ENCODE data around the gene MCOLN3. TPM values are rescaled to one million over a fixed set of nuclear protein-coding genes. Genes with fewer than 3 reads are reported as not detected.

MCOLN3 gene
- not detected for polyA plus RNA-seq (ENCODE audit: low read depth in 6 of 6)

- peak; percentile 15 for DNase-seq
- Mint-ChIP-seq H3K9me3 (no peaks in the 10 kb centered on the region), H3K4me1 (peaks cover 0 to 12% (median 12%) of the 10 kb centered on the region in 3 donors), H3K36me3 (no peaks in the 10 kb centered on the region), H3K4me3 (peak within 1 kb of the TSS; percentile 74 to 88 (median 84)), H3K27ac (peak within 1 kb of the TSS in 2 of 6 donors; percentile 33 to 63), H3K27me3 (peaks cover 55 to 73% (median 60%) of the 10 kb centered on the region in 3 donors)
- peak; percentile 65 to 69 for ATAC-seq (ENCODE audit: low read depth in 2 of 2)
Measured at GRCh38 chr1:85048296-85049064, at the start of gene MCOLN3. TSS of gene MCOLN3 (minus strand) at chr1:85048500. CDS start at chr1:85045360, 3,140 bp downstream.

GRCh38 chr1:85093644-85094043 lies 45.3 kb upstream of the MCOLN3 start:
- Mint-ChIP-seq H3K27me3 (peaks cover 46 to 57% (median 51%) of the 10 kb centered on the region in 3 donors), H3K4me3 (no peak overlapping the region), H3K27ac (no peak overlapping the region), H3K9me3 (peaks cover 0 to 15% (median 0%) of the 10 kb centered on the region in 7 donors), H3K4me1 (peaks cover 0 to 7% (median 0%) of the 10 kb centered on the region in 3 donors), H3K36me3 (no peaks in the 10 kb centered on the region)
- ATAC-seq (ENCODE audit: low read depth in 2 of 2) (no peak), DNase-seq (no peak)

- no peak for DNase-seq
- H3K36me3 Mint-ChIP-seq: no peaks in the 10 kb centered on the region
- peaks cover 45 to 50% (median 46%) of the 10 kb centered on the region in 3 donors for H3K27me3 Mint-ChIP-seq
- no peak overlapping the region for H3K27ac Mint-ChIP-seq
- H3K4me1 Mint-ChIP-seq: peaks cover 0 to 7% (median 0%) of the 10 kb centered on the region in 3 donors
- peaks cover 0 to 12% (median 0%) of the 10 kb centered on the region in 7 donors for H3K9me3 Mint-ChIP-seq
- no peak for ATAC-seq (ENCODE audit: low read depth in 2 of 2)
- H3K4me3 Mint-ChIP-seq: no peak overlapping the region
Measured at GRCh38 chr1:85091671-85092280, 43.5 kb upstream of the MCOLN3 start.

- Mint-ChIP-seq H3K27ac (no peak overlapping the region), H3K4me1 (peaks cover 0 to 7% (median 0%) of the 10 kb centered on the region in 3 donors), H3K9me3 (peaks cover 0 to 12% (median 0%) of the 10 kb centered on the region in 7 donors), H3K27me3 (peaks cover 30 to 38% (median 37%) of the 10 kb centered on the region in 3 donors), H3K36me3 (no peaks in the 10 kb centered on the region), H3K4me3 (no peak overlapping the region)
- ATAC-seq (ENCODE audit: low read depth in 2 of 2) (no peak), DNase-seq (no peak)
Measured at GRCh38 chr1:85090225-85090624, 41.9 kb upstream of the MCOLN3 start.

GRCh38 chr1:85089203-85089602 lies 40.9 kb upstream of the MCOLN3 start:
- H3K36me3 Mint-ChIP-seq: no peaks in the 10 kb centered on the region
- ATAC-seq (ENCODE audit: low read depth in 2 of 2) (no peak), DNase-seq (no peak)
- peaks cover 33 to 36% (median 35%) of the 10 kb centered on the region in 3 donors for H3K27me3 Mint-ChIP-seq
- no peak overlapping the region for H3K4me3 Mint-ChIP-seq
- H3K9me3 Mint-ChIP-seq: peaks cover 0 to 12% (median 0%) of the 10 kb centered on the region in 7 donors
- no peak overlapping the region for H3K27ac Mint-ChIP-seq
- H3K4me1 Mint-ChIP-seq: peaks cover 0 to 7% (median 0%) of the 10 kb centered on the region in 3 donors

- peaks cover 0 to 7% (median 0%) of the 10 kb centered on the region in 7 donors for H3K9me3 Mint-ChIP-seq
- no peak overlapping the region for H3K4me3 Mint-ChIP-seq
- H3K36me3 Mint-ChIP-seq: no peaks in the 10 kb centered on the region
- H3K27ac Mint-ChIP-seq: no peak overlapping the region
- H3K27me3 Mint-ChIP-seq: peaks cover 28 to 34% (median 29%) of the 10 kb centered on the region in 3 donors
- ATAC-seq (ENCODE audit: low read depth in 2 of 2) (no peak), DNase-seq (no peak)
- peaks cover 0 to 7% (median 0%) of the 10 kb centered on the region in 3 donors for H3K4me1 Mint-ChIP-seq
Measured at GRCh38 chr1:85088408-85088784, 40.1 kb upstream of the MCOLN3 start.

- Mint-ChIP-seq H3K27ac (no peak overlapping the region), H3K4me3 (no peak overlapping the region), H3K27me3 (peaks cover 26 to 32% (median 27%) of the 10 kb centered on the region in 3 donors), H3K36me3 (no peaks in the 10 kb centered on the region), H3K4me1 (peaks cover 0 to 7% (median 0%) of the 10 kb centered on the region in 3 donors), H3K9me3 (peaks cover 0 to 4% (median 0%) of the 10 kb centered on the region in 7 donors)
- DNase-seq: no peak
- ATAC-seq (ENCODE audit: low read depth in 2 of 2): no peak
Measured at GRCh38 chr1:85087659-85088407, 39.5 kb upstream of the MCOLN3 start.

GRCh38 chr1:85085417-85085816 lies 37.1 kb upstream of the MCOLN3 start:
- ATAC-seq (ENCODE audit: low read depth in 2 of 2): peak; percentile 37 to 38
- H3K36me3 Mint-ChIP-seq: no peaks in the 10 kb centered on the region
- no peaks in the 10 kb centered on the region for H3K4me1 Mint-ChIP-seq
- H3K9me3 Mint-ChIP-seq: no peaks in the 10 kb centered on the region
- H3K4me3 Mint-ChIP-seq: no peak overlapping the region
- H3K27me3 Mint-ChIP-seq: peaks cover 32 to 37% (median 34%) of the 10 kb centered on the region in 3 donors
- DNase-seq: no peak
- H3K27ac Mint-ChIP-seq: no peak overlapping the region

- Mint-ChIP-seq H3K4me3 (no peak overlapping the region), H3K9me3 (peaks cover 0 to 17% (median 8%) of the 10 kb centered on the region in 7 donors)
Measured at GRCh38 chr1:85078903-85079302, 30.6 kb upstream of the MCOLN3 start.

GRCh38 chr1:85074365-85074964 lies 26.2 kb upstream of the MCOLN3 start:
- Mint-ChIP-seq H3K4me1 (no peaks in the 10 kb centered on the region), H3K36me3 (peaks cover 0 to 8% of the 10 kb centered on the region in 2 donors)
- DNase-seq: no peak

More at GRCh38 chr1:85078903-85079302, 30.6 kb upstream of the MCOLN3 start:
- Mint-ChIP-seq H3K27me3 (peaks cover 34 to 51% (median 41%) of the 10 kb centered on the region in 3 donors), H3K4me1 (no peaks in the 10 kb centered on the region), H3K36me3 (peaks cover 0 to 8% of the 10 kb centered on the region in 2 donors), H3K27ac (no peak overlapping the region)
- no peak for DNase-seq
- ATAC-seq (ENCODE audit: low read depth in 2 of 2): no peak

GRCh38 chr1:85070972-85071492 lies 22.7 kb upstream of the MCOLN3 start:
- no peak overlapping the region for H3K27ac Mint-ChIP-seq
- DNase-seq (no peak), ATAC-seq (ENCODE audit: low read depth in 2 of 2) (no peak)
- peaks cover 4 to 42% (median 26%) of the 10 kb centered on the region in 3 donors for H3K27me3 Mint-ChIP-seq
- H3K4me1 Mint-ChIP-seq: no peaks in the 10 kb centered on the region
- H3K4me3 Mint-ChIP-seq: no peak overlapping the region
- peaks cover 0 to 13% (median 5%) of the 10 kb centered on the region in 7 donors for H3K9me3 Mint-ChIP-seq
- peaks cover 0 to 8% of the 10 kb centered on the region in 2 donors for H3K36me3 Mint-ChIP-seq

More at GRCh38 chr1:85074365-85074964, 26.2 kb upstream of the MCOLN3 start:
- H3K27me3 Mint-ChIP-seq: peaks cover 13 to 35% (median 25%) of the 10 kb centered on the region in 3 donors
- no peak overlapping the region for H3K4me3 Mint-ChIP-seq
- no peak for ATAC-seq (ENCODE audit: low read depth in 2 of 2)
- no peak overlapping the region for H3K27ac Mint-ChIP-seq
- H3K9me3 Mint-ChIP-seq: peaks cover 0 to 17% (median 8%) of the 10 kb centered on the region in 7 donors

- Mint-ChIP-seq H3K27me3 (peaks cover 4 to 28% (median 21%) of the 10 kb centered on the region in 3 donors), H3K36me3 (no peaks in the 10 kb centered on the region), H3K27ac (no peak overlapping the region), H3K4me3 (no peak overlapping the region), H3K9me3 (no peaks in the 10 kb centered on the region), H3K4me1 (no peaks in the 10 kb centered on the region)
- ATAC-seq (ENCODE audit: low read depth in 2 of 2): no peak
- no peak for DNase-seq
Measured at GRCh38 chr1:85068846-85069245, 20.5 kb upstream of the MCOLN3 start.

Data from naive B cell (primary cell).